DOHH2 (cell line): Measurements from ENCODE around the gene GNG12.

Experiments
- EZH2phosphoT487 ChIP-seq: fragments of 200-600 bp; sonication (generic); IDR thresholded peaks from 2 replicates; pipeline ENCODE4 v1.6.1; 2017; ENCODE audit warnings: borderline replicate concordance, mild to moderate bottlenecking, antibody characterized with exemption, low read length, moderate library complexity, mixed read lengths
- TF ChIP-seq, protein P1 (sequence below): fragments of 200-600 bp; sonication (generic); IDR thresholded peaks from one replicate; pipeline ENCODE4 v1.5.1; 2014; ENCODE audit warnings: antibody characterized with exemption, mild to moderate bottlenecking, low read depth, low read length; ENCODE audit not compliant: poor library complexity, severe bottlenecking

DNA sequence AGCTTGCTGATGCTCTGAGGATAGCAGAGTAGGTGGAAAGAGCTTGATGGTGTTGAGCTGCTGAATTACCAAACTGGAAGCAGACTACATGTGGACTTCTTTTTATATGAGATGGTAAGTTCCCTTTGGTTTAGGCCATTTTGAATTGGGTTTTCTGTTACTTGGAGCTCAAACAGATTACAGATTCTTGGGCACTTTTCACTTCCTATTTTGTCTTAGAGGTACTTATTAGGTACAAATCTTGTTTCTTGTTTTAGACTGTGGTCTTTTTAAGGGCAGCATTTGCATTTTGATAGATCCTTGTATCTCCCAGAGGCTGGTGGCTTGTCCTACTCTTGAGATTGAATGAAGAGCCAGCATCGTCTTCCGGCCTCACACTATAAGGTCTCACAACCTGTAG lies 78.1 kb downstream of the GNG12 start:
- TF ChIP-seq, protein P1, sequence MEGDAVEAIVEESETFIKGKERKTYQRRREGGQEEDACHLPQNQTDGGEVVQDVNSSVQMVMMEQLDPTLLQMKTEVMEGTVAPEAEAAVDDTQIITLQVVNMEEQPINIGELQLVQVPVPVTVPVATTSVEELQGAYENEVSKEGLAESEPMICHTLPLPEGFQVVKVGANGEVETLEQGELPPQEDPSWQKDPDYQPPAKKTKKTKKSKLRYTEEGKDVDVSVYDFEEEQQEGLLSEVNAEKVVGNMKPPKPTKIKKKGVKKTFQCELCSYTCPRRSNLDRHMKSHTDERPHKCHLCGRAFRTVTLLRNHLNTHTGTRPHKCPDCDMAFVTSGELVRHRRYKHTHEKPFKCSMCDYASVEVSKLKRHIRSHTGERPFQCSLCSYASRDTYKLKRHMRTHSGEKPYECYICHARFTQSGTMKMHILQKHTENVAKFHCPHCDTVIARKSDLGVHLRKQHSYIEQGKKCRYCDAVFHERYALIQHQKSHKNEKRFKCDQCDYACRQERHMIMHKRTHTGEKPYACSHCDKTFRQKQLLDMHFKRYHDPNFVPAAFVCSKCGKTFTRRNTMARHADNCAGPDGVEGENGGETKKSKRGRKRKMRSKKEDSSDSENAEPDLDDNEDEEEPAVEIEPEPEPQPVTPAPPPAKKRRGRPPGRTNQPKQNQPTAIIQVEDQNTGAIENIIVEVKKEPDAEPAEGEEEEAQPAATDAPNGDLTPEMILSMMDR = no peak
- TF ChIP-seq EZH2phosphoT487 = no peak
